GM19238 (cell line): ENCODE results near the gene IGFL2.
"Not testable (repeated sequence)": the region's sequence is repeated elsewhere in the genome, so short reads cannot be mapped to it uniquely, and the experiment has no call there.

Experiments
- DNase-seq: peaks from one replicate; pipeline ENCODE4 v3.0.0; 2011; ENCODE audit warnings: low spot score; ENCODE audit not compliant: insufficient read length

Gene IGFL2

DNA sequence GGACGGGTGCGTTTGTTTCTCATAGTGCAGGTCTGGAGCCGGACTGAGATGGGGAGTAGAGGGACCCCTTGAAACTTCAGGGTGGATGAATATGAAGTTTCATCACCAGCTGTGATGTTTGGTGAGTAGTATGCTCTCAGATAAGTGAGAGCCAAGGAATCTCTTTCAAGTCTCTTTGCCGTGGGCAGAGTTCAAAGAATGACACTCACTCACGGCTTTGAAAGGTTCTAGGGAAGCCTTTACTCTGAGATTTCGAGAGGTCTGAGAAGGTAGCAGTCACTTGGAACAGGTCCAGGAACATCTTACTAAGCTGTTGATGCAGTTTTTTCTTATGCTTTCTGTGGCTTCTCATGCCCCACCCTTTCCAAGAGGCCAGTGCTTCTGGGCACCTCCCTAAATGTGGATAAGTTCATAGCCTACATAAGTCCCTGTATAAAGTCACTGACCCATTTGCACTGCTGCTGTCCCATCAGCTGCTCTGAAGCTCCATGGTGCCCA, at the start of gene IGFL2:
Gene IGFL2, plus strand, starts transcription at position 448 of the 498 bp plus-strand sequence. Its CDS starts 41 bp downstream, at position 489.
- no peak for DNase-seq

DNA sequence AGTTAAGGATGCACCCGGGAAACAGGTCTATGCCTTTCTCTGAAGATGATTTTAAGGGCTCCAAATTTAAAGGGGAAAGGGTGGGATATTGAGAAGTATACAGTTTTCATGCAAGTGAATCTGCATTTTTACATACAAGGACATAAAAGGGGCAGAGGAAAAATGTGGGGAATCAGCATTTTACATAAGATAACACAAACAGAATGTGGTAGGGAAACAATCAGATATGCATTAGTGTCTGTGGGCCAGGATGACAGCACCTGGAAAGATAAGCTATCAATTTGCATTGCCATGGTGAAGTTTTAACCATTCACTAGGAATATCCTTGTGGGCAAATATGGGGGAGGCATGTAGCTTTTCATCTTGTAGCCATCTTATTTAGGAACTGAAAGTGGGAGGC, 47.7 kb upstream of the IGFL2 start:
- DNase-seq = no peak

- no peak for DNase-seq
These were observed 46.7 kb upstream of the IGFL2 start for GRCh38 chr19:46101293-46101692.

DNA sequence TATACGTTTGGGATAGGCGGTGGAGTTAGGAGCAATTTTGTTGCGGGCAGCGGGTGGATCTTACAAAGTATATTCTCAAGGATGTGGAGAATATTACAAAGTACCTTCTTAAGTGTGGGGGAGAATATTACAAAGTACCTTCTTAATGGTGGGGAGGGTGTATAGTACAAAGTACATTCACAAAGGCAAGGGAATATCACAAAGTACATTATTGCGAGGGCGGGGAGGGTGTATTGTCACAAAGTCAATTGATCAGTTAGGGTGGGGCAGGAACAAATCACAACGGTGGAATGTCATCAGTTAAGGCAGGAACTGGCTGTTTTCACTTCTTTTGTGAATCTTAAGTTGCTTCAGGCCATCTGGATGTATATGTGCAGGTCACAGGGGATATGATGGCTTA, 45.7 kb upstream of the IGFL2 start:
- not testable (repeated sequence) for DNase-seq

GRCh38 chr19:46107371-46107770, 40.7 kb upstream of the IGFL2 start:
- no peak for DNase-seq

DNA sequence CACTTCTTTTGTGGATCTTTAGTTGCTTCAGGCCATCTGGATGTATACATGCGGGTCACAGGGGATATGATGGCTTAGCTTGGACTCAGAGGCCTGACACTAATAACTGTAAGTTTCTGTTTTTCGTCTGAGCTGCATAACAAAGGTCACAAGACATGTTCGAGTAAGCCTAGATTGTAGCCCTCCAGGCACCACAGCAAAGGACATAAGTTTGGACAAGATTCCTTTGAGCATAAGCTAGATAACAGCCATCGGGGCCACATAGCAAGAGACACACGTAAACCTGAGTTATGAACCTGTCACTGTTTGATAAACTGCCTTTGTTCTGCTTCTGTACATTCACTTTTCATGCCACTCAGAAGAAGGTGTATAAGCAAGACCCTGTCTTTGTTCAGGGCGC, 38.2 kb upstream of the IGFL2 start:
- DNase-seq = no peak

- DNase-seq = no peak
These were observed 36.7 kb upstream of the IGFL2 start for GRCh38 chr19:46111376-46111775.

- DNase-seq = no peak
These were observed 35.5 kb upstream of the IGFL2 start for GRCh38 chr19:46112527-46112926.

- no peak for DNase-seq
These were observed 34.3 kb upstream of the IGFL2 start for GRCh38 chr19:46113726-46114125.

GRCh38 chr19:46115396-46116106, 32.5 kb upstream of the IGFL2 start:
- DNase-seq = no peak

- DNase-seq = no peak
These were observed 31.9 kb upstream of the IGFL2 start for GRCh38 chr19:46116121-46116520.

DNA sequence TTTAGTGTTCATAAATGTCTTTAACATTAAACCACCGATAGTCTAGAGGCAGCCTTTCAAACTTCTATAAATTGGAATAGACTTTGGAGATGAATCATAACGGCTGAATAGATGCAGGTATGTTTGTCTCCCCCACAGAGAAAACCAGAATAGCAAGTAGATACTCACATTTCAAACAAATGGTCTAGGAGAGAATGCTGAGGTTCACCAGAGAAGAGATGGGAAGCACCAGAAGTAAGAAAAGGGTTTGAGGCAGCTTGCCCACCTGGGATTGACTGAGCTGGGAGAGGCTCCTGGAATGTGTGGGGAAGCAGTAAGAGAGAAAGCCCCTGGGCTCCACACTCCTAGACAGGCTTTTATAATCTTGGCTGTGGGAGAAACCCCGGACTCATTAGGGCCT, 29.9 kb upstream of the IGFL2 start:
- no peak for DNase-seq

GRCh38 chr19:46124638-46125115, 23.4 kb upstream of the IGFL2 start, which contains the start of gene IGFL3:
Gene IGFL3, minus strand, starts transcription at chr19:46124688. Its CDS starts 39 bp downstream, at chr19:46124649.
- no peak for DNase-seq

DNA sequence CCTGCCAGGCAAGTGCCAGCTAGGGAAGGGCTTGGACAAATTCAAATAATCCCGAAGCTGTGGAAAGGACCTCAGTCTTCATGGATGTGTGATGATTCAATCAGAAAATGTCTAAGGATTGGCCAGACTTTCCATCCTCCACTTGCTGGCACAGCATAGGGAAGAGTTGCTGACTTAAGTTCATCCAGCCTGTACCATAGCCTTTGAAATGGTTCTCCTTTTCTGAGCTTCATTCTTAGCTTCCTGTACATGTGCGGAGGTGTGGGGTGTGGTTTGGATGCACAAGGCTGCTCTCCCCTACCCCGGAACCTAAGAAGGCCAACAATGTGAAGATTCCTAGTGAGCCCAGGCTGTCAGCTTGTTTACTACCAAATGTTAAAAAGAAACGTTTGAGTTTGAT, 22.6 kb upstream of the IGFL2 start:
- DNase-seq = no peak

DNA sequence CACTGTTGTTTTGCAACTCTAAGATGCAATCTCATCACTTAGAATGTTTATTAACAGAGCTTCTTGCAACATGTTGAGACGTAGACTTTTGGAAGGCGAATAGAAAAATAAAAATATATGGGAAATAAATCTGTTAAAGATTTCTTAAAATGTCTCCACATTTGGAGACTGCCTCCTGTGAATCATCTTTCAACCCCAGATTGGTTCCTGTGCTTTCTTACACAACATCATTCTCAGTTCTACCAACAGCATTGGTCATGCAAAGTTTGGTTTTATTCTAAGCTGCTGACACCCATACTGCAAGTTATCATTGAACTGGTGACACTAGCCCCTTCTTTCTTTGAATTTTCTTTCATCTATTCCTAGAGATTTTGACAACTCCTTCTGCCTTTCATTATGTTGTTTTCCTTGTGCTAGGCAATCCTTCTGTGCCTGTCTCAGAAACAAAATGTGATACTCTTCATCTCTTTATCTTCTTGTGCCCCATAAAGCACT, 21.9 kb upstream of the IGFL2 start:
- DNase-seq = no peak

DNA sequence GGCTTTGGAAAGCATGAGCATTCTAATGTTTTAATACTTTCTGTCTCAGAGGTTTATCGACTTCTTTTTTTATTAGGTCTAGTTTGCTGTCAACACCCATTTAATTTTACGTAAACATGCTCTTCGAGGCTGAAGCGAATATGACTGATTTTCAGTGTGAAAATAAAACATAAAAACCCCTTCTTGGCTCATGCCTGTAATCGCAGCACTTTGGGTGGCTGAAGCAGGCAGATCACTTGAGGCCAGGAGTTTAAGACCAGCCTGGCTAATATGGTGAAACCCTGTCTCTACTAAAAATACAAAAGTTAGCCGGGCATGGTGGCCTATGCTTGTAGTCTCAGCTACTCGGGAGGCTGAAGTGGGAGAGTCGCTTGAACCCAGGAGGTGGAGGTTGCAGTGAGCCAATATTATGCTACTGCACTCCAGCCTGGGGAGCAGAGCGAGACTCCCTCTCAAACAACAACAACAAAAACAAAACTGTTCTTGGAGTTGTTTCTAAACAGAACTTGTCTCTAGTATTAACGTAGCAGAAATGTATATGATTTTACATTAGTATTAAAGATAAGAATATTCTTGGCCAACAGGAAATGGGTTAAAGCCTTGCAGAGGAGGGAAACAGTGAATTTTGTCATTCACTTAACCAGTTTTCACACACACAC, 16.4 kb upstream of the IGFL2 start:
- no peak for DNase-seq

GRCh38 chr19:46132508-46133100, 15.4 kb upstream of the IGFL2 start:
- no peak for DNase-seq

- no peak for DNase-seq
These were observed 14.9 kb upstream of the IGFL2 start for GRCh38 chr19:46133101-46133627.

GRCh38 chr19:46133777-46134241, 14.2 kb upstream of the IGFL2 start:
- no peak for DNase-seq

- DNase-seq = no peak
These were observed 13.5 kb upstream of the IGFL2 start for GRCh38 chr19:46134527-46134926.

DNA sequence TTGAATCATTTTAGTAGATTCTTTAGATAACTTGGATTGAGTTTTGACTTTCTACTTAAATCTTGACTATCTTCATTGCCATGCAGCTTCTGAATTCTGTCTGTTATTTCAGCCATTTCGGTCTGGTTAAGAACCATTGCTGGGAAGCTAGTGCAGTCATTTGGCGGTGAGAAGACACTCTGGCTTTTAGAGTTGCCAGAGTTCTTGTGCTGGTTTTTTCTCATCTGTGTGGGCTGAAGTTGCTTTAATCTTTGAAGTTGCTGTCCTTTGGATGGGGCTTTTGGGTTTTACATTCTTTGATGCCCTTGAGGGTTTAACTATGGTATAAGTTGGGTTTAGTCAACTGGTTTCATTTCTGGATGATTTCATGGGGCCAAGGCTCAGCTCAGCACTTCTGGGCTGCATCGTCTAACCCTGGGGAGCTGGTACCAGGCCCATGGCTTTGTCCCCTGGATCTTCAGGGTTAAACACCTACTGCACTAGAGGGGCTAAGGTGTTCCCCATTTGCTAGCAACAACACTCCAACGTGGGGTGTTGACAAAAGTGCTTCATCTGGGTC, 10.0 kb upstream of the IGFL2 start:
- no peak for DNase-seq
